Omental fat pad (tissue), 4 donors: ENCODE results near the gene KCNK6. TPM values are rescaled to one million over a fixed set of nuclear protein-coding genes. Genes with fewer than 3 reads are reported as not detected.

ENCODE experiments used
- ATAC-seq: fragments of 150-250 bp; one replicate; pipeline ENCODE4 v1.9.1; 2016; ENCODE audit warnings: mild to moderate bottlenecking, moderate library complexity; ENCODE audit not compliant: low FRiP score
- DNase-seq: peaks from one replicate; pipeline ENCODE4 v3.0.0-alpha.2; 2019; ENCODE audit warnings: low spot score
- total RNA-seq, 4 donors: library from RNA; depleted of rRNA; stranded (reverse); fragments of >200 nt; gene quantifications; one replicate each; pipeline ENCODE4 v1.1.0, GENCODE V29; 2016
- TF ChIP-seq, protein P1 (sequence below), 3 donors: fragments of 450-650 bp; IDR thresholded peaks; one replicate each; pipeline ENCODE4 v1.5.1; 2016 to 2017; ENCODE audit warnings: antibody characterized with exemption in 3 of 3, mild to moderate bottlenecking in 3 of 3, moderate library complexity in 2 of 3

The KCNK6 gene
- total RNA-seq, 4 donors from 2014 or later: 4.1 to 11.4 (median 7.2) TPM

DNA sequence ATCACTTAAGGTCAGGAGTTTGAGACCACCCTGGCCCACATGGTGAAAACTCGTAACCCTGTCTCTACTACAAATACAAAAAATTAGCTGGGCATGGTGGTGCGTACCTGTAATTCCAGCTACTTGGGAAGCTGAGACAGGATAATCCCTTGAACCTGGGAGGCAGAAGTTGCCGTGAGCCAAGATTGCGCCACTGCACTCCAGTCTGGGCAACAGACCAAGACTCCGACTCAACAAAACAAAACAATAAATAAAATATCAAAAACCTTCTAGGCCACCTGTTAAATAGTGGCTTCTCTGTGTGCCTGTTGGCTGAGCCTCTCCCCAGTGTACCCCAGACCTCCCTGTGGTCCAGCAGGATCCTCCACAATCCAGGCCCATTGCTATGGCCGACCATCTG is 51.4 kb downstream of the KCNK6 start:
- DNase-seq: no peak
- no peak for ATAC-seq
- TF ChIP-seq, protein P1, sequence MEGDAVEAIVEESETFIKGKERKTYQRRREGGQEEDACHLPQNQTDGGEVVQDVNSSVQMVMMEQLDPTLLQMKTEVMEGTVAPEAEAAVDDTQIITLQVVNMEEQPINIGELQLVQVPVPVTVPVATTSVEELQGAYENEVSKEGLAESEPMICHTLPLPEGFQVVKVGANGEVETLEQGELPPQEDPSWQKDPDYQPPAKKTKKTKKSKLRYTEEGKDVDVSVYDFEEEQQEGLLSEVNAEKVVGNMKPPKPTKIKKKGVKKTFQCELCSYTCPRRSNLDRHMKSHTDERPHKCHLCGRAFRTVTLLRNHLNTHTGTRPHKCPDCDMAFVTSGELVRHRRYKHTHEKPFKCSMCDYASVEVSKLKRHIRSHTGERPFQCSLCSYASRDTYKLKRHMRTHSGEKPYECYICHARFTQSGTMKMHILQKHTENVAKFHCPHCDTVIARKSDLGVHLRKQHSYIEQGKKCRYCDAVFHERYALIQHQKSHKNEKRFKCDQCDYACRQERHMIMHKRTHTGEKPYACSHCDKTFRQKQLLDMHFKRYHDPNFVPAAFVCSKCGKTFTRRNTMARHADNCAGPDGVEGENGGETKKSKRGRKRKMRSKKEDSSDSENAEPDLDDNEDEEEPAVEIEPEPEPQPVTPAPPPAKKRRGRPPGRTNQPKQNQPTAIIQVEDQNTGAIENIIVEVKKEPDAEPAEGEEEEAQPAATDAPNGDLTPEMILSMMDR (IDR thresholded peaks at IDR 0.05): no peak

DNA sequence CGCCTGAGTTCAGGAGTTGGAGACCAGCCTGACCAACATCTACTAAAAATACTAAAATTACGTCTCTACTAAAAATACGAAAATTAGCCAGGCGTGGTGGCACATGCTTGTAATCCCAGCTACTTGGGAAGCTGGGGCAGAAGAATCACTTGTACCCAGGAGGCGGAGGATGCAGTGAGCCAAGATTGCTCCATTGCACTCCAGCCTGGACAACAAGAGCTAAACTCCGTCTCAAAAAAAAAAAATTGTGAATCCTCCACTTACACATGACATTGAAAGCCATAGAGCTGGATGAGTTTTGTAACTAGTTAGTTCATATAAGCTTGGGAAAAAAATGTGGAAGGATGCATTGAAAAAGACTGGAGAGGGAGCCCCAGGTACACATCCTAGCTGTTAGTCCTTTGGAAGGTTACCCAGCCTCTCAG is 54.3 kb downstream of the KCNK6 start:
- DNase-seq (no peak), ATAC-seq (no peak)
- TF ChIP-seq, protein P1 (IDR thresholded peaks at IDR 0.05): no peak

DNA sequence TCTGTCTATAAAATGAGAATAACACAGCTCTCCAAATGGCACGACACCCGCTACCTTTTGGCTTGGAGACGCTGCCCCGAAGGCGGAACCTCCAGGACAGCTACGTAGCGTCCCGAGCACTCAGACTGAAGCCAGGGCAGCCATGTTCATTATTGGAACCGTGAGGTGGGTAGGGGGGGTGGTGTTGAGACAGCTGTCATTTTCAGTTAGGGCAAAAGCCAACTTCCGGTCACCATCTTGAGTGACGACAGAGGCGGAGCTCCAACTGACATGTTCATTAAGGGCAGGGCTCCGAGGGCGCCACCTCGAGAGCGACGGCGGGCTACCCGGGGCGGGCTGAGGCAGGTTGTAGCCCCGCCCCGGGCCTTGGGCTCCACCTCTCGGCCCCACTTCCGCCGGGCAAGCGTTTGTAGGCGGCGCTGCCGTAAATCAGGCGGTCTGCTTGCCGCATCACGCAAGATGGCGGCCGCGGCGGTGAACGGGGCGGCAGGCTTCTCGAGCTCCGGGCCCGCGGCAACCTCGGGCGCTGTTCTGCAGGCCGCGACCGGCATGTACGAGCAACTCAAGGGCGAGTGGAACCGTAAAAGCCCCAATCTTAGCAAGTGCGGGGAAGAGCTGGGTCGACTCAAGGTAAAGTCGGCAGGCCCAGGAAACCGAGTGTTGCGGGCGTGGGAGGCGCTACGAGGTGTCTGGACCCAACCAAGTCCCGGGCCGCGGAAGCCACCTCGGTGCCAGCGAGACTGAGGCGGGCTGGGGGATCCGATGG is 54.9 kb downstream of the KCNK6 start, which contains the start of gene PSMD8:
TSS of gene PSMD8 (plus strand) at position 240 of the 766 bp plus-strand sequence. CDS start at position 271, 31 bp downstream.
- TF ChIP-seq, protein P1 (IDR thresholded peaks at IDR 0.05): no peak
- peak; percentile 98 for ATAC-seq
- peak; percentile 92 for DNase-seq

DNA sequence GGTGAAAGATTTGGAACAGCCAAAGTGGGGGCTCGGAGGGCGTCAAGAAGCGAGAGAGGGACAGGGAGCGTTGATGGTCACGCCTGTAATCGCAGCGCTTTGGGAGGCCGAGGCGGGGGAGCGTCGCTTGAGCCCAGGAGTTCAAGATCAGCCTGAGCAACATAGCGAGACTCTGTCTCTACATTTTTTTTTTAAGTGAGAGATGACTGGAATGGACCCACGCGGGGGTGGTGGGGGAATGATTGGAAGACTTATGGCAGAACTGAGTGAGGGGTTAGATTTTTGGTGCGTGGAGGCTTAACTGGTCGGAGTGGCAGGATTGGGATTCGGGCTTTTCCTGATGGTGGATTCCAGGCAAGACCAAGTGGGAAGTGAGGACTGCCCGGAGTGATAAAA is 55.5 kb downstream of the KCNK6 start:
- ATAC-seq (no peak), DNase-seq (no peak)
- TF ChIP-seq, protein P1 (IDR thresholded peaks at IDR 0.05): no peak

DNA sequence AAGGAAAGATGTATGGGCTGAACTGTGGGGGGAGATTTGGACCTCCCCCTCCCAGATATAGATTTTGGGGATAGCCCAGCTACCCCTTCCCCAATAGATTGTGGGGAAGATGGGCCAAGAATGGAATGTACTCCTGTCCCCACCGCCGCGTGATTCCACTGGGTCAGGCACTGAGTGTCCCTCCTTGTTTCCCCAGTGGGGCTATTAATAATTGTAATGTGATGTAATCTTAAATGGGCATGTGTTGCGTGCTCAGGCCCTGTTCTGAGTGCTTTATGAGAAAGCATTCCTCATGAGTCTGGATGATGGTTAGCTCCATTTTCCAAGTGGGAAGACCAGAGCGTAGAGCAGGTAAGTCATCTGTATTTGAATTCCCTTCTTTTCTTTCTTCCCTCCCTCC is 56.1 kb downstream of the KCNK6 start:
- TF ChIP-seq, protein P1 (IDR thresholded peaks at IDR 0.05): no peak
- ATAC-seq (no peak), DNase-seq (no peak)

DNA sequence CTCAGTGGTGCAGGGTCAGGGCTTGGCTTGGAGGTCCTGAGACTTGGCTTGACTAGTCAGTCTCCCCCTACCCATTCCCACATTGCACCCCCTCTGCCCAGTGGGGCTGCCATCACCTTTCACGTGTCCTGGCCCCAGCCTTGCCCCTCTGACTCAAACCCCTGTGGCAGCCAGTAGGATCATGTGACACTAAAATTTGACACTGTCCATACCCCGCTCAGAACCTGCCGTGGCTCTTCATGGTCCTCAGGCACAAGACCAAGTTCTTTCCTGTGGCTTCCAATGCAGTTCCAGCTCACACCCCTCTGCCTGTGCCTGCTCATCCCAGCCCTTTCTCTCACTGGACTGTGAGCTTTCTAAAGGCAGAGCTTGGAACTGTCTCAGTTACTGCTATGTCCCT is 56.9 kb downstream of the KCNK6 start:
- TF ChIP-seq, protein P1 (IDR thresholded peaks at IDR 0.05): no peak
- no peak for ATAC-seq
- DNase-seq: no peak

DNA sequence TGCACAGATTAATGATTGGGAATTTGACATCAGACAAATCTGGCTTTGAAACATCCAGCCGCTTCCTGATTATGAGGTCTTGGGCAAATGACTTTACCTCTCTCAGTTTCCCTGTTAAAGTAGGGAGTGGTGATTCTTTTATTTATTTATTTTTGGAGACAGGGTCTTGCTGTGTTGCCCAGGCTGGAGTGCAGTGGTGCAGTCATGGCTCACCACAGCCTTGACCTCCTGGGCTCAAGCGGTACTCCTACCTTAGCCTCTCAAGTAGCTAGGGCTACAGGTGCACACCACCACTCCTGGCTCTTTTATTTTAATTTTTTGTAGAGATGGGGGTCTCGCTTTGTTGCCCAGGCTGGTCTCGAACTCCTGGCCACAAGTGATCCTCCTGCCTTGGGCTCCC is 57.4 kb downstream of the KCNK6 start:
- DNase-seq (no peak), ATAC-seq (no peak)
- TF ChIP-seq, protein P1 (IDR thresholded peaks at IDR 0.05): no peak
